PC-9 (cell line): ENCODE results near the gene LILRB3.
A peak's percentile ranks its signal among the peaks of the same experiment; 100 is the strongest.

Experiments
- CTCF ChIP-seq: fragments of 200-600 bp; sonication (generic); conservative IDR thresholded peaks from 2 replicates; pipeline ENCODE4 v1.6.1; 2017; ENCODE audit warnings: mixed run types, antibody characterized with exemption, mild to moderate bottlenecking, moderate library complexity
- EZH2 ChIP-seq: fragments of 200-600 bp; sonication (generic); IDR thresholded peaks from 2 replicates; pipeline ENCODE4 v1.8.0; 2017; ENCODE audit warnings: antibody characterized with exemption, low read depth

GRCh38 chr19:54266133-54266532 is 43.3 kb upstream of the LILRB3 start:
- TF ChIP-seq CTCF (peak; percentile 95), EZH2 (no peak)
